Measurements from ENCODE around the gene SELP.
A peak's percentile ranks its signal among the peaks of the same experiment; 100 is the strongest.

SELP gene

GRCh38 chr1:169648709-169649108 is 18.8 kb upstream of the SELP start:
- 29% methylated on average over 1 of the region's 1 CpG for WGBS (ENCODE audit: insufficient coverage)
- Histone ChIP-seq H3K27me3 (replicated peaks in 2 of 5; ENCODE audit: control insufficient read depth in 4 of 5, insufficient read depth in 5 of 5, low read length in 4 of 5) (no peaks in the 10 kb centered on the region), H3K4me1 (ENCODE audit: control extremely low read depth in 1 of 4, control insufficient read depth in 4 of 4, insufficient read depth in 4 of 4, low read length in 3 of 4) (peaks cover 0 to 7% (median 5%) of the 10 kb centered on the region in 4 experiments), H3K9me3 (ENCODE audit: control extremely low read depth in 1 of 5, control insufficient read depth in 4 of 5, insufficient read depth in 2 of 5, low read depth in 1 of 5, low read length in 4 of 5) (peaks cover 0 to 9% (median 0%) of the 10 kb centered on the region in 5 experiments), H3K27ac (ENCODE audit: insufficient read depth in 1 of 2, low read depth in 1 of 2, low read length in 2 of 2, poor library complexity in 1 of 2, severe bottlenecking in 2 of 2) (no peak overlapping the region), H3K4me3 (ENCODE audit: control insufficient read depth in 1 of 7, extremely low read depth in 1 of 7, insufficient read depth in 4 of 7, low read depth in 2 of 7, low read length in 6 of 7) (peak overlapping the region in 1 of 7 experiments; percentile 20), H3K36me3 (ENCODE audit: control insufficient read depth in 4 of 4, insufficient read depth in 4 of 4, low read length in 3 of 4) (no peaks in the 10 kb centered on the region)
- DNase-seq: no peak
- CTCF ChIA-PET: no interaction called here
- POLR2A ChIA-PET: no interaction called here

DNA sequence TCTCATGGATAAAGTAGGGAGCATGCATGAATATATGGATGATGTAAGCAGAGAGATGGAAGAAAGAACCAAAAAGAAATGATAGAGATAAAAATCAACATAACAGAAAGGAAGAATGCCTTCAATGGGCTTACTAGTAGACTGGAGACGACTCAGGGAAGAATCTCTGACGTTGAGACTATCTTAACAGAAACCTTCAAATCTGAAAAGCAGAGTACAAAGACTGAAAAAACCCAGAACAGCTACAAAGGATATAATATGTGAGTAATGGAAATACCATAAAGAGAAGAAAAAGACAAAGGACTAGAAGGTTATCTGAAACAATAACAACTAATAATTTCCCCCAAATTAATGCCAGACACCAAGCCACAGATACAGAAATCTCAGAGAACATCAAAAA is 18.3 kb upstream of the SELP start:
- Histone ChIP-seq H3K27me3 (replicated peaks in 2 of 5; ENCODE audit: control insufficient read depth in 4 of 5, insufficient read depth in 5 of 5, low read length in 4 of 5) (no peaks in the 10 kb centered on the region), H3K4me3 (ENCODE audit: control insufficient read depth in 1 of 7, extremely low read depth in 1 of 7, insufficient read depth in 4 of 7, low read depth in 2 of 7, low read length in 6 of 7) (no peak overlapping the region), H3K27ac (ENCODE audit: insufficient read depth in 1 of 2, low read depth in 1 of 2, low read length in 2 of 2, poor library complexity in 1 of 2, severe bottlenecking in 2 of 2) (no peak overlapping the region), H3K9me3 (ENCODE audit: control extremely low read depth in 1 of 5, control insufficient read depth in 4 of 5, insufficient read depth in 2 of 5, low read depth in 1 of 5, low read length in 4 of 5) (peaks cover 0 to 9% (median 0%) of the 10 kb centered on the region in 5 experiments), H3K36me3 (ENCODE audit: control insufficient read depth in 4 of 4, insufficient read depth in 4 of 4, low read length in 3 of 4) (no peaks in the 10 kb centered on the region), H3K4me1 (ENCODE audit: control extremely low read depth in 1 of 4, control insufficient read depth in 4 of 4, insufficient read depth in 4 of 4, low read length in 3 of 4) (peaks cover 0 to 7% (median 5%) of the 10 kb centered on the region in 4 experiments)
- no peak for DNase-seq
- ChIA-PET POLR2A (no interaction called here), CTCF (no interaction called here)
- WGBS (ENCODE audit: insufficient coverage): no CpG with 5 or more reads among the region's 2 CpGs

GRCh38 chr1:169647512-169647911 is 17.6 kb upstream of the SELP start:
- H3K4me1 ChIP-seq (ENCODE audit: control extremely low read depth in 1 of 4, control insufficient read depth in 4 of 4, insufficient read depth in 4 of 4, low read length in 3 of 4): peaks cover 0 to 7% (median 5%) of the 10 kb centered on the region in 4 experiments
- POLR2A ChIA-PET: no interaction called here
- no peak overlapping the region for H3K27ac ChIP-seq (ENCODE audit: insufficient read depth in 1 of 2, low read depth in 1 of 2, low read length in 2 of 2, poor library complexity in 1 of 2, severe bottlenecking in 2 of 2)
- H3K9me3 ChIP-seq (ENCODE audit: control extremely low read depth in 1 of 5, control insufficient read depth in 4 of 5, insufficient read depth in 2 of 5, low read depth in 1 of 5, low read length in 4 of 5): peaks cover 0 to 9% (median 0%) of the 10 kb centered on the region in 5 experiments
- CTCF ChIA-PET: no interaction called here
- no peak overlapping the region for H3K4me3 ChIP-seq (ENCODE audit: control insufficient read depth in 1 of 7, extremely low read depth in 1 of 7, insufficient read depth in 4 of 7, low read depth in 2 of 7, low read length in 6 of 7)
- no peaks in the 10 kb centered on the region for H3K36me3 ChIP-seq (ENCODE audit: control insufficient read depth in 4 of 4, insufficient read depth in 4 of 4, low read length in 3 of 4)
- no peaks in the 10 kb centered on the region for H3K27me3 ChIP-seq (replicated peaks in 2 of 5; ENCODE audit: control insufficient read depth in 4 of 5, insufficient read depth in 5 of 5, low read length in 4 of 5)
- peak in 1 of 3 donors; percentile 10 for DNase-seq

DNA sequence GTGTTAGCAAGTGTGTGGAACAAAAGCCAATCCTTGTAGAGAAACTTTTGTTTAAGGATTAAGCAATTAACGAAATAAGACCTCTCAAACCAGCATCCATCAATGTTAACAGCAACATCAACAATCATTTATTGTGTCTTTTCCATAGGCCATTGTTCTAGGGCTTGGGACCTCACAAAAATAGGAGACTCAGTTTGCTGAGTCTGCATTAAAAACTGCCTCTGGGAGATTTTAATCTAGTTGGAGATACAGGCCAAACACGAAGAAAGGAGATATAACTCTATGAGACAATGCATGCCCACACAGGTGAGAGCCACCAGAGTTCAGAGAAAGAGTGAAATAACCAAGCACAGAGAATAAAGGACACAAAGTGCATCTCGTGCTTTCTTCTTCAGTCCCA is 14.4 kb upstream of the SELP start:
- peaks cover 3 to 24% (median 13%) of the 10 kb centered on the region in 4 experiments for H3K4me1 ChIP-seq (ENCODE audit: control extremely low read depth in 1 of 4, control insufficient read depth in 4 of 4, insufficient read depth in 4 of 4, low read length in 3 of 4)
- ChIA-PET POLR2A (no interaction called here), CTCF (interaction anchor here (1.1 kb wide), 1 partner anchor 11 kb away, joined by 5 read pairs; no protein-coding TSS in a partner anchor)
- no peak overlapping the region for H3K27ac ChIP-seq (ENCODE audit: insufficient read depth in 1 of 2, low read depth in 1 of 2, low read length in 2 of 2, poor library complexity in 1 of 2, severe bottlenecking in 2 of 2)
- H3K4me3 ChIP-seq (ENCODE audit: control insufficient read depth in 1 of 7, extremely low read depth in 1 of 7, insufficient read depth in 4 of 7, low read depth in 2 of 7, low read length in 6 of 7): no peak overlapping the region
- no peak for DNase-seq
- H3K9me3 ChIP-seq (ENCODE audit: control extremely low read depth in 1 of 5, control insufficient read depth in 4 of 5, insufficient read depth in 2 of 5, low read depth in 1 of 5, low read length in 4 of 5): peaks cover 0 to 9% (median 0%) of the 10 kb centered on the region in 5 experiments
- WGBS (ENCODE audit: insufficient coverage): 100% methylated on average over 2 of the region's 3 CpGs
- no peaks in the 10 kb centered on the region for H3K36me3 ChIP-seq (ENCODE audit: control insufficient read depth in 4 of 4, insufficient read depth in 4 of 4, low read length in 3 of 4)
- H3K27me3 ChIP-seq (replicated peaks in 2 of 5; ENCODE audit: control insufficient read depth in 4 of 5, insufficient read depth in 5 of 5, low read length in 4 of 5): no peaks in the 10 kb centered on the region

- no peak for DNase-seq
- Histone ChIP-seq H3K27ac (ENCODE audit: insufficient read depth in 1 of 2, low read depth in 1 of 2, low read length in 2 of 2, poor library complexity in 1 of 2, severe bottlenecking in 2 of 2) (no peak overlapping the region), H3K4me3 (ENCODE audit: control insufficient read depth in 1 of 7, extremely low read depth in 1 of 7, insufficient read depth in 4 of 7, low read depth in 2 of 7, low read length in 6 of 7) (no peak overlapping the region), H3K36me3 (ENCODE audit: control insufficient read depth in 4 of 4, insufficient read depth in 4 of 4, low read length in 3 of 4) (no peaks in the 10 kb centered on the region), H3K4me1 (ENCODE audit: control extremely low read depth in 1 of 4, control insufficient read depth in 4 of 4, insufficient read depth in 4 of 4, low read length in 3 of 4) (peaks cover 0 to 5% (median 5%) of the 10 kb centered on the region in 4 experiments), H3K9me3 (ENCODE audit: control extremely low read depth in 1 of 5, control insufficient read depth in 4 of 5, insufficient read depth in 2 of 5, low read depth in 1 of 5, low read length in 4 of 5) (peaks cover 5 to 47% (median 18%) of the 10 kb centered on the region in 5 experiments), H3K27me3 (replicated peaks in 2 of 5; ENCODE audit: control insufficient read depth in 4 of 5, insufficient read depth in 5 of 5, low read length in 4 of 5) (no peaks in the 10 kb centered on the region)
- no CpG with 5 or more reads among the region's 1 CpG for WGBS (ENCODE audit: insufficient coverage)
- ChIA-PET CTCF (interaction anchor here (1.0 to 1.6 kb wide), 3 partner anchors 15 to 77 kb away, joined by 3 to 5 read pairs (median 3); no protein-coding TSS in a partner anchor), POLR2A (interaction anchor here (0.6 kb wide), 1 partner anchor 10 kb away, joined by 3 read pairs; no protein-coding TSS in a partner anchor)
Observed at GRCh38 chr1:169634877-169635276, 5.0 kb upstream of the SELP start.

DNA sequence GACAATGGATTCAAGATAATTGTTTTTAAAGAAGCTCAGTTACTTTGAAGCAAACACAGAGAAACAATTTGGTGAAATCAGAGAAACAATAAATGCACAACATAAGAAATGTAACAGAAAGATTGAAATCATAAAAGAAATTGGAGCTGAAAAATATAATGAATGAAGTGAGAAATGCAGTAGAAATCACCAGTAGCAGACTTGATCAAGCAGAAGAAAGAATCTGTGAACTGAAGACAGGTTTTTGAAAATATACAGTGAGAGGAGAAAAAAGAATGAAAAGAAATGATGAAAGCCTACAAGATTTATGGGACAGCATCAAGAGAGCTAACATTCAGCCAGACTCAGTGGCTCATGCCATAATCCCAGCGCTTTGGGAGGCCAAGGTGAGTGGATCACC is 4.2 kb upstream of the SELP start:
- CTCF ChIA-PET: interaction anchor here (1.1 to 1.8 kb wide), 5 partner anchors 10 to 78 kb away, joined by 3 to 11 read pairs (median 5); no protein-coding TSS in a partner anchor
- Histone ChIP-seq H3K4me3 (ENCODE audit: control insufficient read depth in 1 of 7, extremely low read depth in 1 of 7, insufficient read depth in 4 of 7, low read depth in 2 of 7, low read length in 6 of 7) (no peak overlapping the region), H3K27ac (ENCODE audit: insufficient read depth in 1 of 2, low read depth in 1 of 2, low read length in 2 of 2, poor library complexity in 1 of 2, severe bottlenecking in 2 of 2) (no peak overlapping the region), H3K9me3 (ENCODE audit: control extremely low read depth in 1 of 5, control insufficient read depth in 4 of 5, insufficient read depth in 2 of 5, low read depth in 1 of 5, low read length in 4 of 5) (peaks cover 2 to 43% (median 18%) of the 10 kb centered on the region in 5 experiments), H3K36me3 (ENCODE audit: control insufficient read depth in 4 of 4, insufficient read depth in 4 of 4, low read length in 3 of 4) (no peaks in the 10 kb centered on the region), H3K27me3 (replicated peaks in 2 of 5; ENCODE audit: control insufficient read depth in 4 of 5, insufficient read depth in 5 of 5, low read length in 4 of 5) (no peaks in the 10 kb centered on the region), H3K4me1 (ENCODE audit: control extremely low read depth in 1 of 4, control insufficient read depth in 4 of 4, insufficient read depth in 4 of 4, low read length in 3 of 4) (peaks cover 0 to 11% (median 10%) of the 10 kb centered on the region in 4 experiments)
- WGBS (ENCODE audit: insufficient coverage): 88% methylated on average over 1 of the region's 1 CpG
- POLR2A ChIA-PET: interaction anchor here (0.6 kb wide), 1 partner anchor 9 kb away, joined by 3 read pairs; no protein-coding TSS in a partner anchor
- peak in 1 of 3 donors; percentile 28 for DNase-seq

GRCh38 chr1:169631249-169631648 is 1.3 kb upstream of the SELP start:
- Histone ChIP-seq H3K4me3 (ENCODE audit: control insufficient read depth in 1 of 7, extremely low read depth in 1 of 7, insufficient read depth in 4 of 7, low read depth in 2 of 7, low read length in 6 of 7) (no peak overlapping the region), H3K27me3 (replicated peaks in 2 of 5; ENCODE audit: control insufficient read depth in 4 of 5, insufficient read depth in 5 of 5, low read length in 4 of 5) (no peaks in the 10 kb centered on the region), H3K27ac (ENCODE audit: insufficient read depth in 1 of 2, low read depth in 1 of 2, low read length in 2 of 2, poor library complexity in 1 of 2, severe bottlenecking in 2 of 2) (no peak overlapping the region), H3K36me3 (ENCODE audit: control insufficient read depth in 4 of 4, insufficient read depth in 4 of 4, low read length in 3 of 4) (no peaks in the 10 kb centered on the region), H3K9me3 (ENCODE audit: control extremely low read depth in 1 of 5, control insufficient read depth in 4 of 5, insufficient read depth in 2 of 5, low read depth in 1 of 5, low read length in 4 of 5) (peaks cover 2 to 32% (median 16%) of the 10 kb centered on the region in 5 experiments), H3K4me1 (ENCODE audit: control extremely low read depth in 1 of 4, control insufficient read depth in 4 of 4, insufficient read depth in 4 of 4, low read length in 3 of 4) (peaks cover 3 to 32% (median 26%) of the 10 kb centered on the region in 4 experiments)
- WGBS (ENCODE audit: insufficient coverage): 73% methylated on average over 1 of the region's 3 CpGs
- POLR2A ChIA-PET: no interaction called here
- CTCF ChIA-PET: interaction anchor here (1.2 to 1.5 kb wide), 2 partner anchors 11 to 62 kb away, joined by 3 read pairs; no protein-coding TSS in a partner anchor
- DNase-seq: peak in 1 of 3 donors; percentile 24

Data from common myeloid progenitor, CD34-positive (primary cell).